Caco-2 (cell line): Measurements from ENCODE around the gene UBE2E2. TPM values are rescaled to one million over a fixed set of nuclear protein-coding genes. Genes with fewer than 3 reads are reported as not detected.
"Not testable (repeated sequence)": the region's sequence is repeated elsewhere in the genome, so short reads cannot be mapped to it uniquely, and the experiment has no call there.

Experiments
- BruUV-seq: library from RNA; stranded (reverse); fragments of 400-500 nt; replicated peaks from 2 replicates; lab custom pipeline; 2021; lab: Mats Ljungman, UMichigan
- CTCF ChIA-PET: fragments of 300-600 bp; sonication (Branson Sonifier 250); formaldehyde crosslinking; loops from one replicate; lab custom pipeline; 2022; ENCODE audit warnings: antibody characterized with exemption; lab: Charles Lee
- POLR2A ChIA-PET: fragments of 300-600 bp; sonication (Branson Sonifier 250); formaldehyde crosslinking; loops from one replicate; lab custom pipeline; 2022; ENCODE audit warnings: antibody characterized with exemption; lab: Charles Lee
- DNase-seq, 2 experiments: peaks; one replicate each; pipeline versions ENCODE4 v3.0.0 to v3.0.0-alpha.2; 2020 to 2022
- H3K27me3 ChIP-seq: replicated peaks from 2 replicates; pipeline ENCODE4 v1.6.0; 2011; ENCODE audit warnings: low read length; ENCODE audit not compliant: control insufficient read depth, insufficient read depth
- H3K36me3 ChIP-seq: 2 replicates; pipeline ENCODE4 v1.5.1; 2011; ENCODE audit warnings: low read length; ENCODE audit not compliant: control insufficient read depth, insufficient read depth
- H3K4me1 ChIP-seq: fragments of 250-450 bp; sonication (Bioruptor Pico); 2 replicates; pipeline ENCODE4 v1.5.1; 2020; ENCODE audit warnings: mild to moderate bottlenecking
- H3K4me3 ChIP-seq: 2 replicates; pipeline ENCODE4 v1.5.1; 2011; ENCODE audit warnings: low read depth, mild to moderate bottlenecking, control low read depth, low read length
- H3K9me3 ChIP-seq: fragments of 250-450 bp; sonication (Bioruptor Pico); 2 replicates; pipeline ENCODE4 v1.5.1; 2020; ENCODE audit warnings: mild to moderate bottlenecking, moderate library complexity
- H3K27ac Mint-ChIP-seq: one replicate; pipeline ENCODE4 v1.8.0; 2022; ENCODE audit warnings: mixed read lengths; ENCODE audit not compliant: unreplicated experiment
- H3K27me3 Mint-ChIP-seq: one replicate; pipeline ENCODE4 v1.8.0; 2022; ENCODE audit warnings: mixed read lengths; ENCODE audit not compliant: insufficient read depth, unreplicated experiment
- H3K36me3 Mint-ChIP-seq: one replicate; pipeline ENCODE4 v1.8.0; 2022; ENCODE audit warnings: mild to moderate bottlenecking, mixed read lengths; ENCODE audit not compliant: insufficient read depth, unreplicated experiment
- H3K4me1 Mint-ChIP-seq: one replicate; pipeline ENCODE4 v1.8.0; 2022; ENCODE audit warnings: low read depth, mixed read lengths; ENCODE audit not compliant: unreplicated experiment
- H3K4me3 Mint-ChIP-seq: one replicate; pipeline ENCODE4 v1.8.0; 2022; ENCODE audit warnings: mild to moderate bottlenecking, moderate library complexity, mixed read lengths; ENCODE audit not compliant: unreplicated experiment
- H3K9me3 Mint-ChIP-seq: one replicate; pipeline ENCODE4 v1.8.0; 2022; ENCODE audit warnings: mixed read lengths; ENCODE audit not compliant: unreplicated experiment
- intact Hi-C: fragments of 100-400 bp; cut with micrococcal nuclease; formaldehyde crosslinking; loops from one replicate; pipeline ENCODE4 v1.10.0; 2022; ENCODE audit not compliant: unreplicated experiment
- total RNA-seq: library from RNA; stranded (reverse); gene quantifications from 2 replicates; pipeline ENCODE4 v1.2.3, GENCODE V29; 2022
- TF ChIP-seq, protein P1 (sequence below), 2 experiments: fragments of 200-600 bp in 1 of 2; IDR thresholded peaks; 1 replicate in 1 of 2; 2 replicates in 1 of 2; pipeline versions ENCODE4 v1.5.1 to v1.8.0; 2011 to 2022; ENCODE audit warnings: antibody characterized with exemption in 1 of 2, control low read depth in 1 of 2, inconsistent platforms in 1 of 2, low read depth in 1 of 2, low read length in 1 of 2, mild to moderate bottlenecking in 1 of 2, moderate library complexity in 1 of 2; ENCODE audit not compliant: insufficient read depth in 1 of 2, severe bottlenecking in 1 of 2, unreplicated experiment in 1 of 2

UBE2E2 gene
- total RNA-seq, 1 experiment from 2014 or later: 83.8 TPM

DNA sequence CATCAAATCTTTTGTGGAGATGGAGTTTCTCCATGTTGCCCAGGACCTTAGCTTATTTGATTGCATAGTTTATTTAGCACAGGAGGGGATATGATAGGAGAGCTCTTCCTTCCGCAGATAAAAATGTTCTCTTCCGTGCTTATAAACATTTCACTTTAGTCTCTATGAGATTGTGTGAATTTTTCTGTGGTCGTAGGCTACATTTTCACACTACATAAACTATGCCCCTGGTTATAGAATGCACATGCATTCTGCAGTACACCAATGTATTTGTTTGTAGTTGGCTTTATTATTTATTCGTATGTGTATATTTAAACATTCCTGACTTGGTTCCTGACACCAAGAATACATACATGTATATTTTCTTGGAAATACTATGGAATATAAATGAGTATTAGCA lies 139.2 kb downstream of the UBE2E2 start:
- Mint-ChIP-seq H3K36me3 (no peaks in the 10 kb centered on the region), H3K4me3 (no peak overlapping the region), H3K27ac (no peak overlapping the region), H3K9me3 (no peaks in the 10 kb centered on the region), H3K27me3 (no peaks in the 10 kb centered on the region), H3K4me1 (no peaks in the 10 kb centered on the region)
- Histone ChIP-seq H3K9me3 (0 out of 2 replicates have a peak, but pooled peaks cover 3% of the 10 kb centered on the region), H3K27me3 (no peaks in the 10 kb centered on the region), H3K4me1 (no peaks in the 10 kb centered on the region), H3K36me3 (no peaks in the 10 kb centered on the region), H3K4me3 (no peak overlapping the region)
- DNase-seq: no peak
- TF ChIP-seq, protein P1, sequence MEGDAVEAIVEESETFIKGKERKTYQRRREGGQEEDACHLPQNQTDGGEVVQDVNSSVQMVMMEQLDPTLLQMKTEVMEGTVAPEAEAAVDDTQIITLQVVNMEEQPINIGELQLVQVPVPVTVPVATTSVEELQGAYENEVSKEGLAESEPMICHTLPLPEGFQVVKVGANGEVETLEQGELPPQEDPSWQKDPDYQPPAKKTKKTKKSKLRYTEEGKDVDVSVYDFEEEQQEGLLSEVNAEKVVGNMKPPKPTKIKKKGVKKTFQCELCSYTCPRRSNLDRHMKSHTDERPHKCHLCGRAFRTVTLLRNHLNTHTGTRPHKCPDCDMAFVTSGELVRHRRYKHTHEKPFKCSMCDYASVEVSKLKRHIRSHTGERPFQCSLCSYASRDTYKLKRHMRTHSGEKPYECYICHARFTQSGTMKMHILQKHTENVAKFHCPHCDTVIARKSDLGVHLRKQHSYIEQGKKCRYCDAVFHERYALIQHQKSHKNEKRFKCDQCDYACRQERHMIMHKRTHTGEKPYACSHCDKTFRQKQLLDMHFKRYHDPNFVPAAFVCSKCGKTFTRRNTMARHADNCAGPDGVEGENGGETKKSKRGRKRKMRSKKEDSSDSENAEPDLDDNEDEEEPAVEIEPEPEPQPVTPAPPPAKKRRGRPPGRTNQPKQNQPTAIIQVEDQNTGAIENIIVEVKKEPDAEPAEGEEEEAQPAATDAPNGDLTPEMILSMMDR (IDR thresholded peaks at IDR 0.05; ENCODE audit: insufficient read depth in 1 of 2, low read depth in 1 of 2, low read length in 1 of 2, severe bottlenecking in 1 of 2, unreplicated experiment in 1 of 2): no peak
- no TSS peak for BruUV-seq
- ChIA-PET POLR2A (no interaction called here), CTCF (no interaction called here)
- intact Hi-C loops: no loop called here

DNA sequence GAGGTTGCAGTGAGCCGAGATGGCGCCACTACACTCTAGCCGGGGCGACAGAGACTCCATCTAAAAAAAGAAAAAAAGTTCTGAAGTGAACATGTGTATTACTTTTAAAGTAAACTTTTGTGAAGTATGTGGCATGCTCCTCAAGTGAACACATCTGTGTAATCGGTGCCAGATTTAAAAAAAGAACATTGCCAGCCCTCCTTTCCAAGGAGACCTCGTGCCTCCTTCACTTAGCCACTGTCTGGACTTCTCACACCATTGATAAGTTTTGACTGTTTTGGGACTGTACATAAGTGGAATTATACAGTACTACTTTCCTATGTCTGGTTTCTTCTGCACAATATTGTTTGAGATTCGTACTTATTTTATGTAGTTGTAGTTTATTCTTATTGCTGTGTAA lies 140.4 kb downstream of the UBE2E2 start:
- intact Hi-C loops: no loop called here

DNA sequence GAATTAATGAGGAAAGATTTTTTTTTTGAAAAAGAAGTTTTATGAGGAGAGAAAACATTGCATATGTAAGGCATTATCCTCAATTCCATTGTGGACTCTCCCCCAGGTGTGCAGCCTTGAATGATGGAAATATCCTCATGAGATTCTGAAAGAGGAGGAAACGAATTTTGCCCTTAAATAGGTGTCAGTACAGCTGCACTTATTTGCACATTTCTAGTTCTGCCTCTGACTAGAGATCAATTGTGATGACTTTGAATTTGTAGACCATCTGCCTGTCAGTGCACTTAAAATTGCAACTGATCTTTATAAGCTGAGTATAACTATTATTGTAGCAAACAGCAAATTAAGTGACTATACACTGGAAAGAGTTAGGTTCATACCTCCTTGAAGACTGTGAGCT lies 141.8 kb downstream of the UBE2E2 start:
- no peaks in the 10 kb centered on the region for H3K9me3 Mint-ChIP-seq
- Histone ChIP-seq H3K4me3 (no peak overlapping the region), H3K27me3 (no peaks in the 10 kb centered on the region), H3K36me3 (no peaks in the 10 kb centered on the region), H3K4me1 (no peaks in the 10 kb centered on the region), H3K9me3 (0 out of 2 replicates have a peak, but pooled peaks cover 3% of the 10 kb centered on the region)
- no peak overlapping the region for H3K27ac Mint-ChIP-seq
- TF ChIP-seq, protein P1 (IDR thresholded peaks at IDR 0.05; ENCODE audit: insufficient read depth in 1 of 2, low read depth in 1 of 2, low read length in 1 of 2, severe bottlenecking in 1 of 2, unreplicated experiment in 1 of 2): no peak
- no peaks in the 10 kb centered on the region for H3K27me3 Mint-ChIP-seq
- BruUV-seq: no TSS peak
- DNase-seq: no peak
- intact Hi-C loops: no loop called here
- ChIA-PET POLR2A (no interaction called here), CTCF (no interaction called here)
- H3K4me1 Mint-ChIP-seq: no peaks in the 10 kb centered on the region
- H3K4me3 Mint-ChIP-seq: no peak overlapping the region
- no peaks in the 10 kb centered on the region for H3K36me3 Mint-ChIP-seq

More for the DNA sequence above, 140.4 kb downstream of the UBE2E2 start:
- TF ChIP-seq, protein P1 (IDR thresholded peaks at IDR 0.05; ENCODE audit: insufficient read depth in 1 of 2, low read depth in 1 of 2, low read length in 1 of 2, severe bottlenecking in 1 of 2, unreplicated experiment in 1 of 2): no peak
- DNase-seq: no peak
- ChIA-PET CTCF (no interaction called here), POLR2A (no interaction called here)
- Mint-ChIP-seq H3K36me3 (no peaks in the 10 kb centered on the region), H3K27me3 (no peaks in the 10 kb centered on the region), H3K9me3 (no peaks in the 10 kb centered on the region), H3K4me3 (no peak overlapping the region), H3K27ac (no peak overlapping the region), H3K4me1 (no peaks in the 10 kb centered on the region)
- H3K4me3 ChIP-seq: no peak overlapping the region
- H3K36me3 ChIP-seq: no peaks in the 10 kb centered on the region
- 0 out of 2 replicates have a peak, but pooled peaks cover 3% of the 10 kb centered on the region for H3K9me3 ChIP-seq
- H3K27me3 ChIP-seq: no peaks in the 10 kb centered on the region
- no TSS peak for BruUV-seq
- no peaks in the 10 kb centered on the region for H3K4me1 ChIP-seq

DNA sequence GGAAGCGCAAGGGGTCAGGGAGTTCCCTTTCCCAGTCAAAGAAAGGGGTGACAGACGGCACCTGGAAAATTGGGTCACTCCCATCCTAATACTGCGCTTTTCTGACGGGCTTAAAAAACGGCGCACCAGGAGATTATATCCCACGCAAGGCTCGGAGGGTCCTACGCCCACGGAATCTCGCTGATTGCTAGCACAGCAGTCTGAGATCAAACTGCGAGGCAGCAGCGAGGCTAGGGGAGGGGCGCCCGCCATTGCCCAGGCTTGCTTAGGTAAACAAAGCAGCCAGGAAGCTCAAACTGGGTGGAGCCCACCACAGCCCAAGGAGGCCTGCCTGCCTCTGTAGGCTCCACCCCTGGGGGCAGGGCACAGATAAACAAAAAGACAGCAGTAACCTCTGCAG lies 146.3 kb downstream of the UBE2E2 start:
- H3K4me3 Mint-ChIP-seq, H3K4me1 Mint-ChIP-seq, H3K4me1 ChIP-seq, POLR2A ChIA-PET, H3K27me3 Mint-ChIP-seq, DNase-seq, BruUV-seq, H3K36me3 ChIP-seq, intact Hi-C loops, H3K27me3 ChIP-seq, H3K9me3 ChIP-seq, H3K4me3 ChIP-seq, H3K27ac Mint-ChIP-seq, H3K36me3 Mint-ChIP-seq, CTCF ChIA-PET: not testable (repeated sequence)
- H3K9me3 Mint-ChIP-seq: peaks cover 22% of the 10 kb centered on the region
